IPS-18c (cell line): ENCODE results near the gene DUSP28.

ENCODE experiments used
- H3K4me3 ChIP-seq: 2 replicates; pipeline ENCODE4 v1.7.0; 2013; ENCODE audit warnings: low read depth, mild to moderate bottlenecking, low read length, moderate library complexity; ENCODE audit not compliant: insufficient read depth
- H3K9me3 ChIP-seq: one replicate; pipeline ENCODE4 v1.6.1; 2013; ENCODE audit warnings: mild to moderate bottlenecking, low read length, moderate library complexity; ENCODE audit not compliant: control insufficient read depth, insufficient read depth

Gene DUSP28

GRCh38 chr2:240567137-240567871, 7.1 kb downstream of the DUSP28 start:
- H3K9me3 ChIP-seq, result no peaks in the 10 kb centered on the region

DNA sequence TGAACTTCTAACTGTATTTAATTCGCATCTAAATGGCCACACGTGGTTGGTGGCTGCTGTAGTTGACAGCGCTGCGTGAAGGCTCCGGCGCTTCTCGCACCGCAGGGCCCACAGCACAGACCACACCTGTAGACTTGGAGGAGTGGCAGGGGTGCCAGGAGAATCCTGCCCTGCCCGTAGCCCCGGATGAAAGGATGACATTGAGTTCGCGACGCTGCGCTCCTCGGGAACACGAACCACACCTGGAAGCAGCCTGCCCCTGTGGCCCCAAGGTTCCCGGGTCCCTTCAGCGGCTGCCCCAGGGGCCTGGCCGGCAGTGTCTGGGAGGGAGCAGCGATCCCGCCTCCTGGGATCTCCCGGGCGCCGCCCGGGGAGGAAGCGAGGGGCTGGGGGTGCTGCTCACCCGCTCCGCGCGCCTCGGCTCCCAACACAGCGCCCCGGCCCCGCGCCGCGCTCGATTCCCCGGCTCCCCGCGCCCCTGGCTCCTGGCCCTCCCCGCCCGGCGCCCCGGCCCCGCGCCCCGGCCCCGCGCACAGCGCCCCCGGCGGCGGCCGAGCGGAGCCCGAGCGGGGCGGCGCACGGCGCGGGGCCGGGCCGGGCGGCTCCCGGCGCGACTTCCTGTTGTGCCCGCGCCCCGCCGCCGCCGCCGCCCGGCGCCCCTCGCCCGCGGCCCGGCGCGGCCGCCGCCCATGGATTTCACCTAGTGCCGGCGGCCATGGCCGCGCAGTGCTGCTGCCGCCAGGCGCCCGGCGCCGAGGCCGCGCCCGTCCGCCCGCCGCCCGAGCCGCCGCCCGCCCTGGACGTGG, 7.9 kb downstream of the DUSP28 start, which contains the start of gene RNPEPL1:
TSS of gene RNPEPL1 (plus strand) at position 613 of the 806 bp plus-strand sequence. CDS start at position 716, 103 bp downstream.
- Histone ChIP-seq H3K9me3 (no peaks in the 10 kb centered on the region), H3K4me3 (peak within 1 kb of the TSS; percentile 57)

More at GRCh38 chr2:240567137-240567871, 7.1 kb downstream of the DUSP28 start:
- peak overlapping the region; percentile 56; the same call in 1 of the 2 replicates for H3K4me3 ChIP-seq

- no peaks in the 10 kb centered on the region for H3K9me3 ChIP-seq
- H3K4me3 ChIP-seq, result peak overlapping the region; percentile 57
Observed at GRCh38 chr2:240568678-240569522, 8.7 kb downstream of the DUSP28 start.

DNA sequence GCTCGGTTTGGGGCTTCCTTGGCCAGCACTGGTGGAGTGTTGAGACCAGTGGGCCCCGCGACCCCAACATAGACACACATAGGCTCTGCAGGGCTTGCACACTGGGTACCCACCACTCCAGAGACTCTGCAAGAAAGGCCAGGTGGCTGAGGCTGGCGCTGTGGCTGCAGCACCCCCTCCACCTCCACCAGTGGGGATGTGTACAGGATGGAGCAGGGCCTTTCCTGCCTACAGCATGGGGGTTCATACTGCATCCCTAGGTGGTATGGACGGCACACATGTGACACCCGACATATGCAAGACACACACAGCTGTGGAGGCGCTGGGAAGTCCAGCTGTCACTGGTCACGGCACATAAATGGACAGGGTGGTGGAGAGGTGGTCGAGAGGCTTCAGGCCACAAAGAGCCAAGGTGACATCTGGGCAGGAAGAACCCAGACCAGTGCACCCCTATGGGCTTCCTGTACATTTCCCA, 9.4 kb downstream of the DUSP28 start:
- Histone ChIP-seq H3K9me3 (no peaks in the 10 kb centered on the region), H3K4me3 (no peak overlapping the region)

- H3K4me3 ChIP-seq, result no peak overlapping the region
Observed at GRCh38 chr2:240569998-240570530, 9.9 kb downstream of the DUSP28 start.

GRCh38 chr2:240570531-240571313, 10.6 kb downstream of the DUSP28 start:
- Histone ChIP-seq H3K4me3 (no peak overlapping the region), H3K9me3 (no peaks in the 10 kb centered on the region)

More at GRCh38 chr2:240569998-240570530, 9.9 kb downstream of the DUSP28 start:
- no peaks in the 10 kb centered on the region for H3K9me3 ChIP-seq

DNA sequence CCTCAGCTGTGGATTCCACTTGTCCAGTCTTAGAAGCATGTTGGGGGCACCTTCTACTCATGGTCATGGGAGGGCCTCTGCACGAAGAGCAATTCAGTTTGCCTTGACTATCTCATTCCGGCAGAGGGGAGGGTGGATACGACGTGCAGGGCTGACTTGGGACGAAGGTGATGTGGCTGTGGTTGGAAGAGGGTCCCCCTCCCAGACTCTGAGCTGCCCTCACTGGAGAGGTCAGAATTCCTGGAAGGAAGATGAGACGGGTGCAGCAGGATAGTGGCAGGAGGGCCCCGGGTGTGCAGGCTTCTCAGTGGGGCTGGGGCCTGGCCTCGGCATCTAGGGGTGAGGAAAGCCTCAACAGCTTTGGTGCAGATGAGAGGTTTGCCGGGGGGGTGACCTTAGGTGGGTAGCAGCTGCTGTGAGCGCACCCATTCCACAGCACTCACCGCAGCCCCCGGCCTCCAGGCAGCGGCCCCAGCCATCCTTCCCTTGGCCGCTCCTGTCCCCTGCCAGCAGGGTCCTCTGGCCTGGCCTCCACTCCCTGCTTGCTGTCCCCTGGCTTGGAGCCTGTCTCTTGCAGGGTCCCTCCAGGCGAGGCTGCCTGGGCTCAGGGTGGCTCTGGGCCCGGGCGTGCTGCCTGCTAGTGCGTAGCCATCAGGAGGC, 11.3 kb downstream of the DUSP28 start:
- Histone ChIP-seq H3K9me3 (no peaks in the 10 kb centered on the region), H3K4me3 (no peak overlapping the region)

- no peak overlapping the region for H3K4me3 ChIP-seq
- no peaks in the 10 kb centered on the region for H3K9me3 ChIP-seq
Observed at GRCh38 chr2:240572141-240573031, 12.2 kb downstream of the DUSP28 start.

DNA sequence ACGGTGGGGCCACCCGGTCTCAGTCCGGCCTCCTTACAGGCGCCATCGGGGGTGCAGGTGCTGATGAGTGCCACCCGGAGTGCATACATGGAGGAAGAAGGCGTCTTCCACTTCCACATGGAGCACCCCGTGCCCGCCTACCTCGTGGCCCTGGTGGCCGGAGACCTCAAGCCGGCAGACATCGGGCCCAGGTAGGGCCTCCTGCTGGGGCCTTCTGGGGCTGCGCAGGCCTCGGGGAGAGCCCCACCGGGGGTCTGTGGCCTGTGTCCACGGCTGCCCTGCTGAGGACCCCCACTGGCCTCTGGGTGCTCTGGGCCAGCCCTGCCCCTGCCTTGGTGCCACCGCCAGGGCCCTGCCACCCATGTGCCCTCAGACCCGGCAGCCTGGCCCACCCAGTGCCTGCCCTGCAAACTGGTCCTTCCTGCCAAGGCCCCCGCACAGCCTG, 12.9 kb downstream of the DUSP28 start:
- Histone ChIP-seq H3K4me3 (no peak overlapping the region), H3K9me3 (no peaks in the 10 kb centered on the region)

DNA sequence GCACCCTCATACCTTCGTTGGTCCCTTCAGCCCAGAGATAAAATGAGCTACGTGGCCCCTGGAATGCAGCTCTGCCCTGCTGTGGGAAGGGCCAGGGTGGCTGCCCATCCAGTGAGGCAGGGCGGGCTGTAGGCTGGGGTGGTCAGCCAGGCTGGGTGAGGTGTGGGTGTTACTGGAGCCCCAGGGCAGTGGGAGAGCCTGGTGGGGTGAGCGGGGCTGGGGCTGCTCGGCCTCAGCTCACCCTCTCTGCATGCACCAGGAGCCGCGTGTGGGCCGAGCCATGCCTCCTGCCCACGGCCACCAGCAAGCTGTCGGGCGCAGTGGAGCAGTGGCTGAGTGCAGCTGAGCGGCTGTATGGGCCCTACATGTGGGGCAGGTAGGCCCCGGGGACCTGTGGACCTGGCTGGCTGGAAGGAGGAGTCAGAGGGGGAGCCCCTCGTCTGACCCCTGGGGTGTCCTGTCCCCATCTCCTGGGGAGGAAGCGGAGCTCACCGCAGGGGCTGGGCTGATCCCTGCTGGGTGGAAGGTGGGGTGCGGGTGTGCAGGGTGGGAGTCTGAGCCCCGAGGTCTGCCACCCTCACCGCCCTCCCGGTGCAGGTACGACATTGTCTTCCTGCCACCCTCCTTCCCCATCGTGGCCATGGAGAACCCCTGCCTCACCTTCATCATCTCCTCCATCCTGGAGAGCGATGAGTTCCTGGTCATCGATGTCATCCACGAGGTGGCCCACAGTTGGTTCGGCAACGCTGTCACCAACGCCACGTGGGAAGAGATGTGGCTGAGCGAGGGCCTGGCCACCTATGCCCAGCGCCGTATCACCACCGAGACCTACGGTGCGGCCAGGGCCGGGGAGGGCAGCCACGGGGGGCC, 13.6 kb downstream of the DUSP28 start:
- Histone ChIP-seq H3K9me3 (no peaks in the 10 kb centered on the region), H3K4me3 (no peak overlapping the region)

DNA sequence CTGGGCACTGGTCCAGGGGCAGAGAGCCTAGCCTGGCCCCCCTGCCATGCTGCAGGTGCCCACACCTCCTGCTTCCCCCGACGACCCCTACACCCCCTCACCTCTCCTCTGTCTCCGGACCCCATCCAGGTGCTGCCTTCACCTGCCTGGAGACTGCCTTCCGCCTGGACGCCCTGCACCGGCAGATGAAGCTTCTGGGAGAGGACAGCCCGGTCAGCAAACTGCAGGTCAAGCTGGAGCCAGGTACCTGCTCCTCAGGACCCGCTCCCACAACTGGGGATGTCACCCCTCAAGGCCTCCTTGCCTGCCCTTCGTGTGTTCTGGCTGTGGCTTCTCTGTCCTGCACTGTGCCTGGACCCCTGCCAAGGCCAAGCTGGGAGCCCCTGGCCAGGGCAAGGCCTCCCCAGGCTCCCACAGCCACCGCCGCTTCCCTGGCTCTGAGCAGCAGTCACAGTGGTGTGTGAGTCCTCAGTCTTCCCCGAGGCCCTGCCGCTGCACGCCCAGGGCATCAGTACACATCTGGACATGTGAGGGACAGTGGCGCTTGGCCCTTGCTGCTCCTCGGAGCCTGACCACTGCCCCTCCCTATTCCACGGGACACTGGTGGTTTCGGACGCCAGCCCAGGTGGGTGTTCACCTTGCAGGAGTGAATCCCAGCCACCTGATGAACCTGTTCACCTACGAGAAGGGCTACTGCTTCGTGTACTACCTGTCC, 14.4 kb downstream of the DUSP28 start:
- Histone ChIP-seq H3K9me3 (no peaks in the 10 kb centered on the region), H3K4me3 (no peak overlapping the region)

DNA sequence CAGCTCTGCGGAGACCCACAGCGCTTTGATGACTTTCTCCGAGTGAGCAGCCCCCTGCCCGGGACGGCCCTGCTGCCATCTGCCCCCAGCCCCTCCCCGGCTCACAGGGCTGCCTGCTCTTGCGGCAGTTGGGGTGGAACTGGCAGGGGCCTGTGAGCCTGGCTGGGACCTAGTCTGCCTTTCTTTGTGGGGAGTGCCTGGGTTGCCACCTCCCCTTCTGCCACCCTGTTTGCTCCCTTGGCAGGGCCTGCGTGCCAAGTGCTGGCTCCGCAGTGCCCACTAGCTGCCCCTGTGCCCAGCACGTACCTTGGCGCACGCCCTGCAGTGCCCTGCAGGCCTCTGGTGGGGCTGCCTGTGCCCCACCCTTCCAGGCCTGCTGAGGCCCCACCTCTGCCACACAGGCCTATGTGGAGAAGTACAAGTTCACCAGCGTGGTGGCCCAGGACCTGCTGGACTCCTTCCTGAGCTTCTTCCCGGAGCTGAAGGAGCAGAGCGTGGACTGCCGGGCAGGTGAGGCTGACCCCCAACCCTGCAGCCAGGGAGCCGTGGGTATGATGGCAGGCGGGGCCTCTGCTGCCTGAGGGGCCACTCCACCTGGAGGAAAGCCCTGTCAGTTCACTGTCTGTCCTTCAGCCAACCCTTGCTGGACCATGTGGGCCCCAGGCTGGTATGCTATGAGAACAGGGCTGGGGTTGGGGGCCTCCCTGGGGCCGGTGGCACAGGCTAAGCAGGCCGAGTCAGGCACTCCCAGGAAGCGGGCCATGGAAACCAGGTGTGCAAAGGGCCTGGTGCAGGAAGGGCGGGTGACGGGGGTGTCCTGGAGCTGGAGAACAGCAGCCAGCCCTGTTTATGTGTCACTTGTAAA, 15.2 kb downstream of the DUSP28 start:
- Histone ChIP-seq H3K9me3 (no peaks in the 10 kb centered on the region), H3K4me3 (no peak overlapping the region)

DNA sequence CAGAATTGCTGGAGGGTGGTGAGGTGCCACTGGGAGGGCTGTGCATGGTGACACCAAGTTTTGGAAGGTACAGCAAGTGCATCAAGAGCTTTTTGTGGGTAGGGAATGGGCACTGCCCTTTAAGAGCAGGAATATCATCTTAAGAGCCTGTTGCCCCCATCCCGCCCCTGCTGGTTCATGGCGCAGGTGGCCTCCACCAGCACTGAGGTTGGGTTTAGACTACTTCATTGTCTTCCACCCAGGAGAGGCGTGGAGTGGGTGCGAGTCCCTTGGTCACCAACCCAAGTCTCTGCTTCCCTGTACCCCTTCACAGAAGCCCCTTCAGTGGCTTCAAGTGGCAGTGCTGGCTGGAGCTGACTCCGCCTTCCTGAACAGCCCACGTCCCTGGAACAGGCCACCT, 15.9 kb downstream of the DUSP28 start:
- H3K4me3 ChIP-seq, result no peak overlapping the region
- H3K9me3 ChIP-seq, result no peaks in the 10 kb centered on the region
